H4 (cell line): ENCODE measurements around the gene SDF2. TPM values are rescaled to one million over a fixed set of nuclear protein-coding genes. Genes with fewer than 3 reads are reported as not detected.
"Not testable (repeated sequence)": the region's sequence is repeated elsewhere in the genome, so short reads cannot be mapped to it uniquely, and the experiment has no call there.

Experiments used
- DNase-seq: peaks from one replicate; pipeline ENCODE4 v3.0.0-alpha.2; 2015; ENCODE audit warnings: low spot score
- total RNA-seq: library from RNA; depleted of rRNA; stranded (reverse); fragments of >200 nt; shearing (Covaris generic); gene quantifications from 2 replicates; pipeline ENCODE4 v1.2.3, GENCODE V29; 2014

The SDF2 gene
- total RNA-seq, 1 experiment from 2014 or later: 76.6 TPM

DNA sequence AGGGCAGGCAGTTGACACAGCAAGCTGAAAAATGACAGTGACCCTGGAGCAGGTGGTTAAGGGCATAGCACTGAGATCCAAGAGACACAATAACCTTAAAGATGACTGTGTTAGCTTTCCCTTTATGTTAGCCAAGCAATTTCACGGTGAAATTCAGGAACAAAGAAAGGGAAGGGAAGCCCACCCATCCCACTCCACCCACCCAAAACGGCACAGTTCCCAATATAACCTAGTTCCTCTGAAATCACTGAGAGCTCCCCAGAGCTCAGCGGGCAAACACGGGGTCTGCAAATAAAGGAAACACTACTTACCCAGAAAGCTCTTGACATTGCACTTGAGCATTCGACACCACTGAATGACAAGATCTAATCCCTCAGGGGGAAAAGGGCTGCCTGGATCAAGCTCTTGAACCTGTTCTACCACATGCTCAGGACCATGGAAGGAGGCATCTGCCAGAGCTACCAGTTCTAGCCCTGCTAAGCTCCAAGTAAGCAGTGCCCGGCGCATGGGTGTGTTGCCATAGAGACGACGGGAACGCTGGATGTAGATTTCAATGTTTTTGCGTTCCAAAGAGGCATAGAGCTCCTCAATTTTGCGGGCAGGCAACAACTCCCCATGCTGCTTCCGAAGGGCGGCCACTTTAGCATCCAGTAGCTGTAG is 27.4 kb downstream of the SDF2 start:
- DNase-seq: no peak

DNA sequence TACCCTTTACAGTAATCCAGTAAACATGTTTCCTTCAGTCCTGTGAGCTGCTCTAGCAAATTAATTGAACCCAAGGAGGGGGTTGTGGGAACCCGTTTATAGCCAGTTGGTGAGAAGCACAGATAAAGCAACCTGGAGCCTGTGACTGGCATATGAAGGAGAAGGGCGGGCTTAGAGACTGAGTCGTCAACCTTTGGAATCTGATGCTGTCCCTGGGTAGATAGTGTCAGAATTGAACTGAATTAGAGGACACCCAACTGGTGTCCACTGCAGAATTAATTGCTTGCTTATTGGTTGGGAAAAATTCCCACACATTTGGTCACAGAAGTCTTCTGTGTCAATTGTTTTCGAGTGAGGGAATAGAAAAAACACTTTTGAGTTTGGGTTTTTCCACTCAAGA is 34.9 kb downstream of the SDF2 start:
- no peak for DNase-seq

DNA sequence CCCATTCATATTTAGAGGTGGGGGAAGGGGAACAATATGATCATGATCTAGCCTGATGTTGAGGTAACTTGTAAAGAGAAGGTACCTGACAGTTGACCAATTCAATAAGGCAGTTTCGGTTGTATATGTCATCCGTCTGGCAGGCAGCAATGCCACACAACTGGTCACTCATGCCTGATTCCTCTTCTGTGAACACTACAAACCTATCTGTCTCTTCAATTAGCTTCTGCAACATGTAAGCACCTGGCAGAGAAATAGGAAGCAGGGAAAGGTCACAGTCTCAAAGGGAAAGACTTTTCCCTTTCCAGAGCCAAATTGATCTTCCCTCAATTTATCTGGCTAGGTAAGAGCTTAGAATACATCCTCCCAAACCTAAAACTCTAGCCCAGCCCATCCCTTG is 37.6 kb downstream of the SDF2 start:
- no peak for DNase-seq

DNA sequence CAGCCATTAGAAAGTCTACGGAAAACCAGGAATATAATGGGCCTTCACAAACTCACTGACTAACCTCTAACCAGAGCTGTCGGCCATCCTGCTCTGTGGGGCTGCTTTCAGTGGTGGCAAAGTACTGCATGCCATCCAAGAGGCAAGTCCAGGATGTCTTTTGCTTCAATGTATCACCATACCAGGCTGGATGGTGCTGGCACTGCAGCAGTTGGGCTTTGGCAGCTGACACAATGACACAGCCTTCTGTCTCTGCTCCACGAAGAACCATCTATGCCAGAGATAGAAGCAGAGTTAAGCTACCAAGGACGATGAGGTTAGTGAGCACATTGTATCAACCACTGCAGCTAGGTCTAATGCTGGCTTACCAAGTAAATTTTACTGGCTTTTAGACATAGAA is 38.0 kb downstream of the SDF2 start:
- no peak for DNase-seq

DNA sequence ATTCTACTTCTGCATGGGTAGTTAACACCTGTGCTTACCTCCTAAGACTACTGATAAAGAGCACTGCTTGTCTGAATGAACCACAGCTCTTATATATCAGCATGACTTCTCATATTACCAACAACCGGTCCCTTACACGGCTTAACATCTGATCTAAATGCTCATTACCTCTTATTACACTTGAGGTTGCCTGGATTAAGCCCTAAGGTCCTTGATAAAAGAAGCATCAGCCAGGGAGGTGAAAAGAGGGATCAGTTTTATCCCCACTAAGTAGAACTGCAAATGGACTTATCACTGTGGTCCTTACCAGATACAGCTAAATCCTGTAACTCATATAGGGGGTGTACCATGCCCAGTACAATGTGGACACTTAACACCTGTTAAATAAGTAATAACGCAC is 39.5 kb downstream of the SDF2 start:
- DNase-seq: no peak

DNA sequence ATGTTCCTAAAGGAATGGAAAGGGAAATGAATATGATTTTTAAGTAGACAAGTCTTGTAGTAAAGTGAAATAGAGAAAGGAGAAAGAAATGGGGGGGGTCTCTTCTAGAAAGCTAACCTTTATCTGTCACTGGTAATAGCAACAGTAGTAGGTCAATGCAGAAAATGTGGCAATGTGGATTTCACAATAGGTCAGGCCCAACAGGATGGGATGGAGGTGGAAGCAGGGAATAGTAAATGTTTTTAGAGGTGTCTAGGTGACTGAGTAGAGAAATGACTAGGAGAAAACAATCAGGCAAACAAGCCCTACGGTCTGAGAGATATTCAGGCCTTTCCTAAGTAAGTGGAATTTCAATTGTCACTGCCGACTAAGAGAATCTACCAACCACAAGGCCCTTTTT is 41.7 kb downstream of the SDF2 start:
- DNase-seq: no peak

DNA sequence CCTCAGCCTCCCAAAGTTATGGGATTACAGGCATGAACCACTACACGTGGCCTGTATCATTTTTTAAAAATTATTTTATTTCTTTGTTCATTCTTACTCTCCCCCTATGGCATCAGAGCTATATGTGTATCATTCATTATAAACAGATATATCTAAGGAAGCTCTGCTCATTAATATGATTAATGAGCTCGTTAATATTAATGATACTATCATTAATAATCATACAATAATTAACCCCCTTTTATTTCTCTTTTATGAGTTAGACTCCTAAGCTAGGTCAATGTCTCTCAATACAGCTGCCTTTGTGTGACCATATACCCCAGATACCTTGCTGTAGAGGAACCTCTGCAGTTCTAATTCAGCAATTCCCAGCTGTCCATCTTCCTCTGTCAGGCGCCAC is 43.2 kb downstream of the SDF2 start:
- DNase-seq: no peak

DNA sequence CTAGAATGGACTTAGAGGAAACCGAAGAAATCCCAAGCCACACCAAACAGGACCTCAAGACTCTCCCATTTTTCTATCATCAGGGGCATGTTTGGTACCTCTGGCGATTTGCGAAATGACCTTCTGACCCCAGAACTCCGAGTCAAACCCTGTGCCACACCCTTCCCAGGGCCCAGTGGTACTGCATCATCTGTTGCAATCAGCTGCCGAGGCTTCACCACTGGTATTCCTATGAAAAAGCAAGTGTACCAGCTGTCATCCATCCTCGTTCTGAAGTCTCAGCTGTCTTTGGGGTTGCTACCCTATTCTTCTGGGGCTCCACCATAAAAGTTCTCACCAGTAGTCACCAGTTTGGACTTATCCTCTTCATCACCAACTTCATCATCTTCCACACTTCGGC is 45.4 kb downstream of the SDF2 start:
- no peak for DNase-seq

DNA sequence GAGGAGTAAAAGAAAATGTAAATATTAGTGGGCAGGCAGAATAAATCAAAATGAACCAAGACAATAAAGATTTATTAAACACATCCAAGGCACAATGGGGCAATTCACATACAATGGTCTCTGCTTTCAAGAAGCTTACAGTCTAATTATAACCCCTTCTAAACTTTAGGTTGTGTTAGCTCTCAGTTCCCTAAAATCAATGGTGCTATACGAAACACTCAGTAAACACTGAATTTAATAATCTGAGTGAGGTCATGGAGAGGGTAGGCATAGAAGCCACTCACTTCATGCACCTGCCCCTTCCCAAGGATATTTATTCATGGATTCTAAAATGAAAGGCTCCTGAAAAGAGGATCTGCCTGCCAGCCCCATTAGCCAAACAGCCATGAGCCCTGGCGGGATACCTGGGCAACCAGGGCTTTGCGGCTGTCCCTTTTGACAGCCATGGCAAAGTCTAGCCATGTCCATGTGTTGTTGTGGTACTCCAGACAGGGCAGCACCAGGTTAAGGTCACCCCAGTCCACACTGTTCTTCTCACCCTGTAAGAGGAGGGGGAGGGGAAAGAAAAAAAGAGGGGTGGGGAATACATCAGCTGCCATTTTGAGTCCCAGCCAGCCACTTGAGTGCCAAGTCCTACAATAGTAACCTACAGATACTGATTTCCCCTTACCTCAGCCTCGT is 46.3 kb downstream of the SDF2 start:
- DNase-seq: no peak

DNA sequence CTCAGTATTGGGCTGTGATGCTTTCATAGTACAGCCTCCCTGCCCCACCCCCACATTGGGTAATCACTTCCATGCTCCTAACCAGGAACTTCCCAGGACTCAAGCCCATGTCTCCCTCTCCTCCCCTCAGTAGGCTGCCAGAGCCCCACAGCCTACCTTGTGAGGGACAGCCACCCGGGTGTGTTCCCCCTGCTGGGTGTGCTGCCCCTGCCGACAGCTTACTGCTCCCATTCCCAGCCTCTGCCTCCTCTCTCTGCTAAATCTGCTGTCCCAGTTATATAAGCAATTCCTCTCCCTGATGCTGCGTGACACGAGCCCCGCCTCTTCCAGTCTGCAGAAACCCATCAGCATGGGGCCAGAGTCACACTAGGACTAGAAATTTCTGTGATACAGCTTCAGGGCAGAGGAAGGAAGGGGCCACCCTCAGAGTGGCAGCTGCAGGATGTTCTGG is 47.8 kb downstream of the SDF2 start, which contains the start of gene RSKR:
RSKR (minus strand) TSS at position 255 of the 451 bp plus-strand sequence; CDS start at position 231, 24 bp downstream.
- DNase-seq: no peak

DNA sequence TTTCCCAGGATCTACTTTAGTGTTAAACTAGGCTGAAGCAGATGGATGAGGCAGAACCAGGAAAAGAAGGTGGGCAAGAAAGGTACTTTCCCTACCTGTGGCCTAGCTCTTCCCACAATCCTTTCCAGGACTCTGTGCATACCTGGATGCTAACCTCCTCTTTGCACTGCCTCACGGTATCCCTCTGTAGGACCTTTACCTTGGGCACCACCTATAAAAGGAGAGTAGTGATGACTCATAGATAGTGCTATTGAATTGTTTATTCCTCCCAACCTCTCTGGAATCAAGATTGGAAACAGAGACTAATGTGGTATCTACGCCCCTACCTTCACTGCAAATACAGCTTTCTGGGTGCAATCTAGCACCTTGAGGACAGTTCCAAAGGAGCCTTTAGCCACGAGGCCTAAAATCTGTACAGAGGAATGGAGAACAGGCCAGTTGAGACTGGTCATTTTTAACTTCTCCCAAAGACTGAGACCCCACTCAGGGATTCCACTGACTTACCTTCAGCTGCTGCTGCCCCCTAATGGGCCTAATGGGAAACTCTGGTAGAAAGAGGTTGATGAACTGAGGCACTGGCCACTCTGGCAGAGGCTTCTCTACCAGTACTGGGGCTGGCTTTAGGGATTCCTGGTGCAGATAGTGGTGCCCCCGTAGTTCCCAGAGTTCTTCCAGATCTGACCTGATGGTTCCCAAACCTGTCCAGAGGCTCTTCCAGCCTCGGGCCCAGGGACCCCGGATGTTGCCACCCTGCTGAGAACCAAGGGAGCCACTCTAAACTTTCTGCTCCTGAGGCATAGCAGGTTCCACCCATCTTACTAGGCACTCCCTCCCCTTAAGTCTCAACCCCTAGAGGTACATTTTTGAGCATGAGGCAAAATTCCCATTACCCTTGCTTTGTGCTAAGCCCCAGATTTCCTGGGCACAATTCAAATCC is 48.5 kb downstream of the SDF2 start:
- DNase-seq: no peak

DNA sequence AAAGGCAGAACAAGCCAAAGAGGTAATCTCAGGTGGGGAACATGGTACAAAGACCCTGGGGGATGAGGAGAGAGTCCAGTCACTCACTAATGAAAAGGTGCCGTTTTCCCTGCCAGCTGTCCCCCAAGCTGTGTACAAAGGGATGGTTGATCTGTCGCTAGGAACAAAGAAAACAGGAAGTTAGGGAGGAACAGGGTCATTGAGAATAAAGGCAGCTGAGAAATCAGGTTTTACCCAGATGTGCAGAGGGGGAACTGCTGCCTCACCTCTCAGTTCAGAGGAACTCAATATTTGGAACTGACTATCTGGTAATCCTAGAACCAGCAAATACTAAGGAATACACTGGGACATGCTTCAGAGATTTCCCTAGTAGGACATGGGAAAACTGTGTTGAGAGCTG is 49.2 kb downstream of the SDF2 start:
- DNase-seq: no peak

DNA sequence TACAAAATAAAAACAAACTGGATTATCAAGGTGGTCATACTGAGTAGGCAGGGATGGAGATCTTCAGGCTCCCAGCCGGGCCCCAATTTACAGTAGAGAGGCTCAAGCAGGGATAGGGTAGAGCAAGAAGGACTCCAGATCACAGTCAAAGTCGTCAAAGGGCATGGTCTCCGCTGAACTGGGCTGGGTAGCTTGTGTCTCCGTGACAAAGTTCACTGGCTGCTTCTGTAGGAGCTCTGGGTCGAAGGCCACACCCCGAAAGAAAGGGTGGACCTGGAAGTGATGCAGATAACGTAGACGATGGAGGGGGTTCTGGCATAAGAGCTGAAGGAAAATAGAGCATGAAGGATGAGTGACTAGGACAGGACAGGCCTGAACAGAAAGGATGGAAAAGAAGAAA is 51.3 kb downstream of the SDF2 start:
- no peak for DNase-seq

DNA sequence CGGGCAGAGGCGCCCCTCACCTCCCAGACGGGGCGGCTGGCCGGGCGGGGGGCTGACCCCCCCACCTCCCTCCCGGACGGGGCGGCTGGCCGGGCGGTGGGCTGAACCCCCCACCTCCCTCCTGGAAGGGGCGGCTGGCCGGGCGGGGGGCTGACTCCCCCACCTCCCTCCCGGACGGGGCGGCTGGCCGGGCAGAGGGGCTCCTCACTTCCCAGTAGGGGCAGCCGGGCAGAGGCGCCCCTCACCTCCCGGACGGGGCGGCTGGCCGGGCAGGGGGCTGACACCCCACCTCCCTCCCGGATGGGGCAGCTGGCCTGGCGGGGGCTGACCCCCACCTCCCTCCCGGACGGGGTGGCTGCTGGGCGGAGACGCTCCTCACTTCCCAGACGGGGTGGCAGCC is 57.7 kb downstream of the SDF2 start:
- not testable (repeated sequence) for DNase-seq

DNA sequence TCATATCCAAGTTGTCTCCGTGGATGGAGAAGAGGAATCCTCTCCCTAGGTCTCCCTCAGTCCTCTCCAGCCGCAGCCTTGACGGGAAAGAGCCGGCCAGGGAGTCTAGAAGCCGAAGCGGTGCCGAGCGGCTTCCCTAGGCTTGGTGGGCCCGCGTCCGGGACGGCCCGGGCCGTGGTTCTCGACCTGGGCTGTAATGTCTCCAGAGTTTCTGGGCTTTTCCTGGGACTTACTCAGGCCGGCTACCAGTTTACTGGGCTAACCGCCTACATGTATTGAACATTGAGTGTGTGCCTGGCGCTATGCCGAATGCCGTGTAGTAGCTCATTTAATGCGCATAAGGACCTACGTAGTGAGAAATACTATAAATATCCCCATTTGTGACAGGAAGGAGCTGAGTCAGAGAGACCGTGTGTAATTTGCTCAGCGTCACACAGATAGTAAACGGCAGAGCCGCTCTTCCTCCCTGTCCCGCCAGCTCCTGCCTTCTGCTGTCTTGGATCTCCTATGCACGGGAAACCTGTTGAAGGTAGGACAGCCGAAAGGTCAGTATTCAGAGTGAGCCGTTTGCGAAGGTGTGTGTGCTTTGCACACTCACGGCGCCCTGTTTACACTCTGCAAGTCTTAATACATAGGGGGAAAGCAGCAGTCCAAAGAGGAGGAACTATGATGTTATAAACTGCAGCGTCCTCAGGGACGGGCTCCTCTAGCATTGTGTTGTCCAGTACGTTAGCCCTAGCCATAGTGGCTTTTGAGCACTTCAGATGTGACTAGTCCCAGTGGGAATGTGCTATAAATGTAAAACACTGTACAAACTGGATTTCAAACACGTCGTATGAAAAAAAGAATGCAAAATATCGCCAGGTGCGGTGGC is 62.2 kb downstream of the SDF2 start:
- DNase-seq: peak; percentile 73

DNA sequence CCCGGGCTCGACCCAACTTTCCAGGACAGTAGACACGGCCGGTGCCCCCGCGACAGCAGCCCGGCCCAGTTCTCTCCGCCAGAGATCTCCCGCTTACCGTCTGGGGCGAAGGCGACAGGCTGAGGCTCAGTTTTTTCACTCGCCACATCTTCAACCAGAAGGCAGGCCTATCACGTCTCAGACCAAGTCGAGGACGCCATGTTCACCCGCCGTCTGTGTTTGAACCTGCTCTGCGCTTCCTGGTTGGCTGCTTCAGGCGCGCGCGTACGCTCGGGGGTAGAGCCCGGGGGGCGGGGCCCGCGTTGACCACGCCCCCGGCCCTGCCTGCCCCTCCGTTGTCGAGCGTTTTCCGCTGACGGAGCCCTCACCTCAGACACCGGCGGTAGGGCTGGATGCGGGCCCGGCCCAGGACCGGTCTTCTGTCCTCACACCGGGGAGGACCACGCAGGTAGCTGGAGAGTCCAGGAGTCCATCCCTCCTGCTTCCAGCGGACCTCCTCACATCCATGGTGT is 62.9 kb downstream of the SDF2 start, which contains the start of gene SPAG5:
SPAG5 (minus strand) TSS at position 227 of the 512 bp plus-strand sequence; CDS start at position 148, 79 bp downstream.
- DNase-seq: peak; percentile 89

DNA sequence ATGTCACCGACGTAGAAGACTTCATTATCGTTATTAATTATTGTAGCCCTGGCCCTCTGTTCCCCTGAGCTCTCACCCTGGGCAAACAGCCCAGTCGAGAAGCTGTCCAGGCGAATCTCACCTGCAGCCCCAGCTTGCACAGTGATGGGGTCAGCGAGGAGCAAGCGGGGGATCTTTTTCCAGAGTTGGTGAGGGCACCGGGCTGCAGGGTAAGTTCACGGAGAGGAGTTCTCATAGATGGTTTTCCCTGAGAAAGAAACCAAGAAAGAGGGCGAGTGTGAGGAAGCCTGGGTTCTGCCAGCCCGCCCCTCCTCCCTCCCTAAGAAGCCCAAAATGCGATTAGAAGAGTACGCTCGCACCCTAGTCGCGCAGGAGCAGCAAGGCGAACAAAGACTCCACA is 63.3 kb downstream of the SDF2 start:
- DNase-seq: no peak
